Loucy (cell line): ENCODE measurements around the gene SDCCAG8.
"Not testable (repeated sequence)": the region's sequence is repeated elsewhere in the genome, so short reads cannot be mapped to it uniquely, and the experiment has no call there.

ENCODE experiments used
- EZH2phosphoT487 ChIP-seq: fragments of 200-600 bp; IDR thresholded peaks from 2 replicates; pipeline ENCODE4 v1.6.1; 2018; ENCODE audit warnings: antibody characterized with exemption, mild to moderate bottlenecking, moderate library complexity, borderline replicate concordance
- TF ChIP-seq, protein P1 (sequence below): fragments of 200-600 bp; sonication (generic); conservative IDR thresholded peaks from 2 replicates; pipeline ENCODE4 v1.5.1; 2014; ENCODE audit warnings: mild to moderate bottlenecking, antibody characterized with exemption, low read length

DNA sequence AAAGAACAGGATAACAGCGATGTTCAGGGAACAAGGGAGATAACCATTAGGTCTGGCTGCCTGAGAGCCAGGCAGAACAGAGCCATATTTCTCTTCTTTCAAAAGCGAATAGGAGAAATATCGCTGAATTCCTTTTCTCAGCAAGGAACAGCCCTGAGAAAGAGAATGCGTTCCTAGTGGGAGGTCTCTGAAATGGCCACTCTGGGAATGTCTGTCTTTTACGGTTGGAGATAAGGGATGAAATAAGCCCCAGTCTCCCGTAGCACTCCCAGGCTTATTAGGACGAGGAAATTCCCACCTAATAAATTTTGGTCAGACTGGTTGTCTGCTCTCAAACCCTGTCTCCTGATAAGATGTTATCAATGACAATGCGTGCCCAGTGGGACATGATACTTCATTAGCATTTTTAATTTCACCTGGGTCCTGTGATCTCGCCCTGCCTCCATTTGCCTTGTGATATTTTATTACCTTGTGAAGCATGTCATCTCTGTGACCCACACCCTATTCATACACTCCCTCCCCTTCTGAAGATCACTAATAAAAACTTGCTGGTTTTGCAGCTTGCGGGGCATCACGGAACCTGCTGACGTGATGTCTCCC lies 40.5 kb upstream of the SDCCAG8 start:
- TF ChIP-seq, protein P1, sequence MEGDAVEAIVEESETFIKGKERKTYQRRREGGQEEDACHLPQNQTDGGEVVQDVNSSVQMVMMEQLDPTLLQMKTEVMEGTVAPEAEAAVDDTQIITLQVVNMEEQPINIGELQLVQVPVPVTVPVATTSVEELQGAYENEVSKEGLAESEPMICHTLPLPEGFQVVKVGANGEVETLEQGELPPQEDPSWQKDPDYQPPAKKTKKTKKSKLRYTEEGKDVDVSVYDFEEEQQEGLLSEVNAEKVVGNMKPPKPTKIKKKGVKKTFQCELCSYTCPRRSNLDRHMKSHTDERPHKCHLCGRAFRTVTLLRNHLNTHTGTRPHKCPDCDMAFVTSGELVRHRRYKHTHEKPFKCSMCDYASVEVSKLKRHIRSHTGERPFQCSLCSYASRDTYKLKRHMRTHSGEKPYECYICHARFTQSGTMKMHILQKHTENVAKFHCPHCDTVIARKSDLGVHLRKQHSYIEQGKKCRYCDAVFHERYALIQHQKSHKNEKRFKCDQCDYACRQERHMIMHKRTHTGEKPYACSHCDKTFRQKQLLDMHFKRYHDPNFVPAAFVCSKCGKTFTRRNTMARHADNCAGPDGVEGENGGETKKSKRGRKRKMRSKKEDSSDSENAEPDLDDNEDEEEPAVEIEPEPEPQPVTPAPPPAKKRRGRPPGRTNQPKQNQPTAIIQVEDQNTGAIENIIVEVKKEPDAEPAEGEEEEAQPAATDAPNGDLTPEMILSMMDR, result not testable (repeated sequence)
- not testable (repeated sequence) for TF ChIP-seq EZH2phosphoT487
